HL-60/S4 treated with retinoic acid at 250 ng/mL for 4 days and 3 days (cell line): Measurements from ENCODE around the gene PLTP.
"Not testable (repeated sequence)": the region's sequence is repeated elsewhere in the genome, so short reads cannot be mapped to it uniquely, and the experiment has no call there.

Experiments used
- in situ Hi-C: fragments of 300-500 bp; cut with MboI; formaldehyde crosslinking; loops from 2 replicates; pipeline ENCODE4 v1.7.0; 2022; ENCODE audit warnings: low sequenced_read_pairs

PLTP gene

GRCh38 chr20:45901332-45901731 lies 10.6 kb downstream of the PLTP start:
- in situ Hi-C loops: not testable (repeated sequence)

DNA sequence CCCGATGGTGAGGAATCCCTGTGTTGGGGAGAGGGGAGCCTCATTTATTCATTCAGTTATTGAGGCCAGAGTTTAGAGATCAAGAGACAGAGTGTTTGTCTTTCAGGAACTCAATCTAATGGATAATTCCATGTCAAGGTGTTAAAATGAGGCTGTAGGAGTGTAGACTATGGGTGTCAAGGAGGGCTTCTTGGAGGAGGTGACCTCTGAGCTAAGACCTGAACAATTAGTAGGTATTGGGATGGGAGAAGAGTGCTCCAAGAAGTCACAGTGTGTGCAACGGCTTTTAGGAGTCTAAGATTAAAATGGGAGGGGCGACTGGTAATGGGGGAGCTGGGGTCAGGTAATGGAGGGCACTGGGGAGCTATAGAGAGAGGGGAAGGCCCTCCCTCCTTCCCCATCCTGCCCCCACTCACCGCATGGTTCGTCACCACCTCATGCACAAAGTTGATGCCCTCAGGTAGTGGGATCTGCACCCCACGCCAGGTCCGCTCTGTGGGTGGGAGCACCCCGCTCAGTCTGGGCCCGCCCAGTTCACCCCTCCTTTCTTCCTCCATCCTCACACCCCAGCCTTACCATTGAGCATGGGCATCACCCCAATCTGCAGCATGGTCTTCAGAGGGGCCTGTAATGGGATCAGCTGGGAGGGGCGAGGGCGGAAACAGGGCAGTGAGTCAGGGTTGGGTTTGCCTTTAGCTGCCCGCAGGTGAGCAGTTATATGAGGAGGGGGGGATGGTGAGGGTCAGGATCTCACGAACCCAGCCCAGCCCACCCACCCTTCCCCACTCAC lies 12.7 kb downstream of the PLTP start:
- in situ Hi-C loops: no loop called here

GRCh38 chr20:45898285-45898684 lies 13.7 kb downstream of the PLTP start:
- in situ Hi-C loops: no loop called here

GRCh38 chr20:45897692-45898091 lies 14.3 kb downstream of the PLTP start:
- in situ Hi-C loops: no loop called here

DNA sequence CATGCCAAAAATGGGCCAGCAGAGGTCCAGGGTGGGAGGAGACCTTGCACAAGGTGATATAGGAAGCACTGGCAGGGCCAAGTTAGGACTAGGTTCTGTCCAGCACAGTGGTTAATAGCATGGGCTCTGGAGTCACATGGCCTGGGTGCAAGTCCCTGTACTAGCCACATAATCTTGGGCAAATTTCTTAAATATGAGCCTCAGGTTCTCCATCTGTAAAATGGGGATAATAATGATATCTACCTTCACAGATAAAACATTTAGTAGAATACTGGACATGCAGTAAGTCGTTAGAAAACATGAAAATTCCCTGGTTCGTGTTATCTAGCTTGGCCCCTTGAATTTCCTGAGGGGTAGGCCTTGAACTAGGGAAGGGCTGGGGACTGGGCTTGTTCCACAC lies 14.7 kb downstream of the PLTP start:
- in situ Hi-C loops: no loop called here

- in situ Hi-C loops: no loop called here
These were observed 15.3 kb downstream of the PLTP start for GRCh38 chr20:45896641-45897161.

DNA sequence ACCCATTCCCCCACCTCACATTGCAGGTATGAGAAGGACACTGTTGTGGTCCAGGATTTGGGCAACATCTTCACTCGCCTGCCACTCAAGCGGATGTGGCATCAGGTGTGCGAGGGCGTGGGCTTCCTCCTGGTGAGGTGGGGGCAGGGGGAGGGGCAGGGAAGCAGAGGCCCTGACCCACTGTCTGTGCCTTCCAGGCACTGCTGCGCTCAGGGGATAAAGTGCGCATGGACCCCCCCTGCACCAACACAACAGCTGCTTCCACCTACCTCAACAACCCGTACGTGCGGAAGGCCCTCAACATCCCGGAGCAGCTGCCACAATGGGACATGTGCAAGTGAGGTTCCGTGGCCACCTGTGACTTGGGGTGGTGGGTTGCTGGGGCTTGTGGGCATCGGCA lies 17.2 kb downstream of the PLTP start:
- in situ Hi-C loops: no loop called here

GRCh38 chr20:45893831-45894230 lies 18.1 kb downstream of the PLTP start:
- in situ Hi-C loops: no loop called here

DNA sequence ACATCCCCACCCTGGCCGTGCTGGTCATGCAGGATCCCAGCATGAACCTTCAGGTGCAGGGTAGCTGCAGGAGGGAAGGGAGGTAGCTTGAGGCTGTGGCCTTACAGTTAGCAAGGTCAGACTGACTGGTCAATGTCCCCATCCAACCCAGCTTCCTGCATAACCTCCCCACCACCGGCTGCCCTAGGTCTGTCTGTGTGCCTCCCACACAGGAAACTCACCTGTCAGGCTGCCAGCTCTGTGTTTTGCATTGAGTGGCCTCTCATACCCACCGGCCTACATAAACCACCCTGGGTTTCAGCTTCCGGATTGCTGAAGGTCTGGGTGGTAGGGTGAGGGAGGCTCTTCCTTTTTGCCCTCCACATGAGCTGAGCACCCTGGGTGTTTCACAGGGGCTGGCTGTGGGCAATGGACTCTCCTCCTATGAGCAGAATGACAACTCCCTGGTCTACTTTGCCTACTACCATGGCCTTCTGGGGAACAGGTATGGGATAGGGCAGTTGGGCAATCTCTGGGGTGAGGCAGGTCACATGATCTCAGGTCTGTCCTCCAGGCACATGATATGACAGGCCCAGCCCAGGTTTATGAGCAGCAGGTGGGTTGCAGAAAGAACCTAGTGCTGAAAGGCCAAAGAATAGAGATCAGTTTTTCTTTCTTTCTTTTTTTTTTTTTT lies 19.0 kb downstream of the PLTP start:
- in situ Hi-C loops: no loop called here

DNA sequence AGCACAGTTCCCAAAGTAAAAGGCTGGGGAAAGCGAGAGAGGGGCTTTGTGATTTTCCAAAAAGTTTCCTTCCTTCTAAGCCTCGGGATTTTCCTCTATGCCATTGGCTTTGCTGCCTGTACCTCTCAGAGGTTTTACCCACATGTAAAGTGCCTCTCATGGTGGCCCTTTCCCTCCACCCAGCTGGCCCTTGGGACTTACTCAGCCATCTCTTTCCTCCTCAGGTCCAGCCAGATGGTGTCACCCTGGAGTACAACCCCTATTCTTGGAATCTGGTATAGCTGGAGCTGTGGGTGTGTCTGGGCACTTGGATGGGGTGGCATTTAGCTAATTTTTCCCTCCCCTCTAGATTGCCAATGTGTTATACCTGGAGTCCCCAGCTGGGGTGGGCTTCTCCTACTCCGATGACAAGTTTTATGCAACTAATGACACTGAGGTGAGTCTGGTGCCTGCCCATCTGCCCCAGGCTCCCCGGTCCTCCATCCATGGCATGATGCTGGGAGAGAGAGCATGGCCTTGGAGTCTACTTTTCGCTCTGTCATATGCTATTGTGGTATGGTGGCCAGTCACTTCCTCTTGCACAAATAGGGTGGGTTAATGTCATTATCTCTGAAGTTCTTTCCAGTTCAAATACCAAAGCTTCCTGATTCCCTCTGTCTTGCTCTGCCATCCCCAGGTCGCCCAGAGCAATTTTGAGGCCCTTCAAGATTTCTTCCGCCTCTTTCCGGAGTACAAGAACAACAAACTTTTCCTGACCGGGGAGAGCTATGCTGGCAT lies 19.7 kb downstream of the PLTP start:
- in situ Hi-C loops: no loop called here

DNA sequence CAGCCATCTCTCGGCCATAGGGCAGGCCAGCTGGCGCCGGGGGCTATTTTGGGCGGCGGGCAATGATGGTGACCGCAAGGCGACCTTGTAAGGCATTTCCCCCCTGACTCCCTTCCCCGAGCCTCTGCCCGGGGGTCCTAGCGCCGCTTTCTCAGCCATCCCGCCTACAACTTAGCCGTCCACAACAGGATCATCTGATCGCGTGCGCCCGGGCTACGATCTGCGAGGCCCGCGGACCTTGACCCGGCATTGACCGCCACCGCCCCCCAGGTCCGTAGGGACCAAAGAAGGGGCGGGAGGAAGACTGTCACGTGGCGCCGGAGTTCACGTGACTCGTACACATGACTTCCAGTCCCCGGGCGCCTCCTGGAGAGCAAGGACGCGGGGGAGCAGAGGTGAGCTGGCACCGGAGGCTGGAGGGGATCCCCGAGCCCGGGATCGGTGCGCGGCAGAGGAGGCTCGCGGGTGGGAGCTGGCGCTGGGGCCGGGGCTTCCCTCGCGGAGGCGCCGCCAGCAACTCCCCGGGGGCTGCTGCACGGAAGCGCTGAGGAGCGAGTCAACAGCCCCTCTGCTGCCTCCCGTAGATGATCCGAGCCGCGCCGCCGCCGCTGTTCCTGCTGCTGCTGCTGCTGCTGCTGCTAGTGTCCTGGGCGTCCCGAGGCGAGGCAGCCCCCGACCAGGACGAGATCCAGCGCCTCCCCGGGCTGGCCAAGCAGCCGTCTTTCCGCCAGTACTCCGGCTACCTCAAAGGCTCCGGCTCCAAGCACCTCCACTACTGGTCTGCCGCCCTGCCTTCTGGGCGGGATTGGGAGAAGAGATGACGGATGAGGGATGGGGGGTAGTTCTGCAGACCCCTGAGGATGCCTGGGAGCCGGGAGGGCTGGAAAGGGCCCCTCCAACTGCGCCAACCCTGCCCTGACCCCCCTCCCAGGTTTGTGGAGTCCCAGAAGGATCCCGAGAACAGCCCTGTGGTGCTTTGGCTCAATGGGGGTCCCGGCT lies 20.7 kb downstream of the PLTP start, which contains the start of the genes CTSA and NEURL2:
CTSA (plus strand) TSS at position 351 of the 999 bp plus-strand sequence; CDS start at position 585, 234 bp downstream.
NEURL2 (minus strand) TSS at position 224 of the 999 bp plus-strand sequence; CDS start at position 7, 217 bp downstream.
- in situ Hi-C loops: no loop called here

DNA sequence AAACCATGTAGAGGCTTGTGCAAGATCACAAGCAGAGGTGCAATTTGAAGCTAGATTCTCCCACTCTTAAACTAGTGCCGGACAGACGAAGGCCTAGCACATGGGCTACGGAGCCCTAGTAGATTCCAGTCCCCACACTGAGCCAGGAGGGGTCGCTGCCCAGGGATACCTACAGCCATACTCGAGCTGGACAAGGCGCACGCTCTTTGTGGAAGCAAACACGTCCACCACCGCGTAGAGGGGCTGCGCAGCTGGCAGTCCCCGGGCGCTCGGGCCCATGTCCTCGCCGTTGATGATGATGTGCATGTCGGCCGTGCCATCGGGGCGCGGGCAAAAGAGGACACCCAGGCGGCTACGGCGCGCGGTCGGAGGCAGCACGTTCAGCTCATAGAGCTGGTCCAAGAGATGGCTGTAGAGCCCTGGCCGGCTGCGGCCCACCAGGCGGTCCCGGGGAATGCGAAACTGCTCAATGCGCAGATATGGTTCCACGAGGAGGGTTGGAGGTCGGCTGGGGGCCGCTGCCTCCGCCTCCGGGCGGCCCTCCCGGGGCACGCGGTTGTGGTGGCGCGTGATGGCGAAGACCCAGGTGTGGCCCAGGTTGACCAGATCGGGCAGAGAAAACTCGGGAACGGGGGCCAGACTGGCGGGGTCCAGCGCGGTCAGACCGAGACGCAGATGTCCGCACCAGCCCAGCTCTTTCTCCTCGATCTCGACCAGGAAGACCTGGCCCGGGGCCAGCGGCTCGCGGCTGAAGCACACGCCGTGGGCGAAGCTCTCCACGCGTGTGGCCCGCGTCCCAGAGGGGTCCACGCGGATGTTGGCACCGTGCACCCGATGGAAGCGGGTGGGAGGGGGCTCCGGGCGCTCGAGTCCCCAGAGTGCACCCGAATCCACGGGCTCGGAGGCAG lies 21.6 kb downstream of the PLTP start:
- in situ Hi-C loops: no loop called here

DNA sequence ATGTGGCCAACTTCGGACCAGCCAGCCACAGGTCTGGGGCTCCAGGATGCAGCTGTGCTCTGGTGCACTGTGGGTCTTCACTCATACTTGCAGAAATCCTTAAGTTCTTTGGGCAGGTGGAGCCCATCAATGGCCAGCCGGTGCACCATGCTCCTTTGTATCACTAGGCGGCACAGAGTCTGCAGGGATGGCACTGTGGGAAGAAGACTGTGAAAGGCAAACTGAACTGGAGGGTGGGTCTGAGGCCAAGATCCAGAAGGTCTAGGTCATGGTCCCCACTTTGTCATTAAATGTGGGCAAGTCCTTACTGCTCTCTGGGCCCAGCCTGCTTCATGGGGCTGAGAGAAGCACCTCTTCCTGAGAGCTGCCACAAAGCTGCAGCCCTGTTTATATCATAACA lies 23.3 kb downstream of the PLTP start:
- in situ Hi-C loops: no loop called here

DNA sequence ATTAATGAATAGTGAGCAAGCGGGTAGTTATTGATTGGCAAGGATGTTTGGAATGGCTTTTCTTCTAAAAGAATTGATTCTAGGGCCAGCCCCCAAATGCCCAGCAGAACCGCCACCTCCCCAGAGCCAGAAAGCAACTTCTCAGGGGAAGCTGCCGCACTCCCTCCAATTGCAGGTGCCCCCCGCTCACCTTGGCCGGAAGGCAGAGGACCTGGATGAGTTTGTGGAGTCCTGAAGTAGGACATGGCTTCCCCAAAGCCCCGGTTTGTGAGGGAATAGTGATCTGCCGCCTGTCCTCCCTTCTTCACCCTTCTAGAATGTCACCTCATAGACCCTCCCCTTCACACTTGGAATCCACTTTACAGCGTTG lies 24.6 kb downstream of the PLTP start, which contains the start of gene SPATA25:
SPATA25 (minus strand) TSS at position 277 of the 370 bp plus-strand sequence; CDS start at position 245, 32 bp downstream.
- in situ Hi-C loops: no loop called here

DNA sequence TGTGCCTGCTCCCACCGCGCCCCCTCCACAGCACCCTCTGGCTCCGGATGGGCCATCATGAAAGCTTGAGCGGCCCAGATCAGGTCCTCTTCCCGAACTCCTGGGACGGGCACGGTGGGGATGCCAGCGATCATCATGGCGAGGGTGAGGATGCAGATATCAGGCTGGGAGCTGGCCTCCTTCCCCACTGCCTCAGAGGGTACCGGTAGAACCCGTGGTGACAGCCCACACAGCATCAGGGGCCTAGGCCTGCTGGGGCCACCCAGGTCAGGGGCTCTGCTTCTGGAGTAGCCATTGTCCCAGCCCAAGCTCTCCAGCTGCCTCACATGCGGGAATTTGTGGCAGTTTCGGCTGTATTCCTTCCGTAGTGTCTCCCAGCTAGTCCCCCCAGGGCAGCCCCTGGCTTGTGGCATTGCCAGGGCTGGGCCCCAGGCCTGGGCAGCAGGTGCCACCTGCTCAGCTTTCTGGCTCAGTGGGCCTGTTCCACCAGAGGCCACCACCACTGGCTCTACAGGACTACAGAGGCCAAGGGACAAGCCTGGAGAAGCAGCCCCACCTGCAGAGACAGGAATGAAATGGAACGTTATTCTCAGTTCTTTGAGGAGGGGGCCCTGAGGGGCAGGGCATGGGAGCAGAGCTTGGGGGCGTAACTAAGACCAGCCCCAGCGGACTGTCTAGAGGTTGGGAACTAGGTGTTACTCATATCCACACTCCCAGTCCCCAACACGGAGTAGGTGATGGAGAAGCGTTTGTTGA lies 25.2 kb downstream of the PLTP start:
- in situ Hi-C loops: no loop called here

DNA sequence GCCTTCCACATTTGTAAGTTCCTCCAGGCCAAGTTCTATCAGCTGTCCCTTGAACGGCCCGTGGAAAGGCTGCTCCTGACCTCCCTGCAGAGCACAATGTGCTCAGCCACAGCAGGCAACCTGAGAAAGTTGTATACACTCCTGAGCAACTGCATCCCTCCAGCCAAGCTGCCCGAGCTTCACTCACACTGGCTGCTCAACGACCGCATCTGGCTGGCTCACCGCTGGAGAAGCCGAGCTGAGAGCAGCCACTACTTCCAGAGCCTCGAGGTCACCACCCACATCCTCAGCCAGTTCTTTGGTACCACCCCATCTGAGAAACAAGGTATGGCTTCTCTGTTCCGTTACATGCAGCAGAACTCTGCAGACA lies 28.9 kb downstream of the PLTP start:
- in situ Hi-C loops: no loop called here

DNA sequence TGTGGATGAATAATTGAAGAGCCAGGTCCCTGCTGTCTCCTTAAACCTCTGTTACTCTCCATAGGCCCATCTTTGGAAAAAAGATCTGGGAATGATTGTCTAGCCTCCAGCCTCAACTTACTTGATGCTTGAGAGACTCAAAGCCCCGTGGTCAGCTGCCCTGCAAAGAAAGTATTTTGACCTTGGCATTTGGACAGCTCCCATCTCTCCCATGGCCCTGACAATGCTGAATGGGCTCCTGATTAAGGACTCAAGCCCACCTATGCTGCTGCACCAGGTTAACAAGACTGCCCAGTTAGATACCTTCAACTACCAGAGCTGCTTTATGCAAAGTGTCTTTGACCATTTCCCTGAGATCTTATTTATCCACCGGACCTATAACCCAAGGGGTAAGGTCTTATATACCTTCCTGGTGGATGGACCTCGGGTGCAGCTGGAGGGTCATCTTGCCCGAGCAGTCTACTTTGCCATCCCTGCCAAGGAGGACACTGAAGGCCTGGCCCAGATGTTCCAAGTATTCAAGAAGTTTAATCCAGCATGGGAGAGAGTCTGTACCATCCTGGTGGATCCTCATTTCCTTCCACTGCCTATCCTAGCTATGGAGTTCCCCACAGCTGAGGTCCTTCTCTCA lies 29.4 kb downstream of the PLTP start:
- in situ Hi-C loops: no loop called here
